Activated naive CD4-positive, alpha-beta T cell treated with anti-CD3 and anti-CD28 coated beads, Interleukin-2, amount 10 ng/mL, durations not matched to agents 7 days and 5 days (primary cell): ENCODE results near the gene HDDC3.

ENCODE experiments used
- CTCF ChIA-PET: fragments of 350-600 bp; sonication (Branson Sonifier 250); formaldehyde crosslinking; loops from one replicate; lab custom pipeline; 2021; ENCODE audit warnings: antibody characterized with exemption; lab: Charles Lee
- DNase-seq: peaks from one replicate; pipeline ENCODE4 v3.0.0-alpha.2; 2020
- H3K27ac Mint-ChIP-seq: one replicate; pipeline ENCODE4 v1.8.0; 2021; ENCODE audit warnings: mild to moderate bottlenecking, moderate library complexity, mixed read lengths
- H3K27me3 Mint-ChIP-seq: one replicate; pipeline ENCODE4 v1.8.0; 2021; ENCODE audit warnings: mild to moderate bottlenecking, mixed read lengths
- H3K36me3 Mint-ChIP-seq: one replicate; pipeline ENCODE4 v1.8.0; 2021; ENCODE audit warnings: mixed read lengths
- H3K4me1 Mint-ChIP-seq: one replicate; pipeline ENCODE4 v1.8.0; 2021; ENCODE audit warnings: mixed read lengths
- H3K4me3 Mint-ChIP-seq: one replicate; pipeline ENCODE4 v1.8.0; 2021; ENCODE audit warnings: mild to moderate bottlenecking, moderate library complexity, mixed read lengths
- H3K9me3 Mint-ChIP-seq: one replicate; pipeline ENCODE4 v1.8.0; 2021; ENCODE audit warnings: mixed read lengths

Gene HDDC3

GRCh38 chr15:90959028-90959595, 26.8 kb upstream of the HDDC3 start:
- no peaks in the 10 kb centered on the region for H3K27me3 Mint-ChIP-seq
- no peak overlapping the region for H3K27ac Mint-ChIP-seq
- H3K36me3 Mint-ChIP-seq: peaks cover 42% of the 10 kb centered on the region
- no peak overlapping the region for H3K4me3 Mint-ChIP-seq
- DNase-seq: no peak
- CTCF ChIA-PET: interaction anchor here (2.5 to 5.5 kb wide), 3 partner anchors 9 to 90 kb away, joined by 9 to 44 read pairs (median 31); no protein-coding TSS in a partner anchor
- peaks cover 20% of the 10 kb centered on the region for H3K4me1 Mint-ChIP-seq
- no peaks in the 10 kb centered on the region for H3K9me3 Mint-ChIP-seq

DNA sequence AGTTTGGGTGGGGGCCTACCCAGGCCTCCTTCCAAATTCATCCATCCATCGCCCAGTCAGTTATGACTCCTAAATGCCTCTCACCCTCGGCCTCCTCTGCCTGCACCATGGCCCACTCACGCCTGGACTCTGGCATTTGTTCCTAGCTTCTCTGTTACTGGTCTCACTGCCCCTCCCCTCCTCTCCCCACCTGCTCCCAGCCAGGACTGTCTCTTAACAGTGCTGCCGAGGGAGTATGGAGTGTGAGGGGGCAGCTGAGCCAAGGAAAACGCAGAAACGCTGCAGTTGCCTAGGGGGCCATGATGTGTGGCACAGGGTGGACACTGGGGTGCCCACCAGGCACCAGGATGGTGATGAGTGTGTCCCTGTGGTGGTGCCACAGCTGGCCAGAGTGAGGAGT, 25.4 kb upstream of the HDDC3 start:
- Mint-ChIP-seq H3K27ac (peak overlapping the region; percentile 67), H3K9me3 (no peaks in the 10 kb centered on the region), H3K4me1 (peaks cover 27% of the 10 kb centered on the region), H3K36me3 (peaks cover 46% of the 10 kb centered on the region), H3K4me3 (peak overlapping the region; percentile 68), H3K27me3 (no peaks in the 10 kb centered on the region)
- no peak for DNase-seq
- CTCF ChIA-PET: interaction anchor here (0.7 to 6.9 kb wide), 12 partner anchors 10 to 320 kb away, joined by 3 to 77 read pairs (median 6); partner anchors contain the start of genes HDDC3, MAN2A2, UNC45A and VPS33B

GRCh38 chr15:90957031-90957790, 24.9 kb upstream of the HDDC3 start:
- DNase-seq: no peak
- no peaks in the 10 kb centered on the region for H3K27me3 Mint-ChIP-seq
- CTCF ChIA-PET: interaction anchor here (0.7 to 6.9 kb wide), 22 partner anchors 9 to 319 kb away, joined by 3 to 77 read pairs (median 6); partner anchors contain the start of genes HDDC3, MAN2A2, UNC45A and VPS33B
- H3K4me3 Mint-ChIP-seq: peak overlapping the region; percentile 85
- H3K4me1 Mint-ChIP-seq: peaks cover 27% of the 10 kb centered on the region
- no peaks in the 10 kb centered on the region for H3K9me3 Mint-ChIP-seq
- peaks cover 45% of the 10 kb centered on the region for H3K36me3 Mint-ChIP-seq
- H3K27ac Mint-ChIP-seq: peak overlapping the region; percentile 67

DNA sequence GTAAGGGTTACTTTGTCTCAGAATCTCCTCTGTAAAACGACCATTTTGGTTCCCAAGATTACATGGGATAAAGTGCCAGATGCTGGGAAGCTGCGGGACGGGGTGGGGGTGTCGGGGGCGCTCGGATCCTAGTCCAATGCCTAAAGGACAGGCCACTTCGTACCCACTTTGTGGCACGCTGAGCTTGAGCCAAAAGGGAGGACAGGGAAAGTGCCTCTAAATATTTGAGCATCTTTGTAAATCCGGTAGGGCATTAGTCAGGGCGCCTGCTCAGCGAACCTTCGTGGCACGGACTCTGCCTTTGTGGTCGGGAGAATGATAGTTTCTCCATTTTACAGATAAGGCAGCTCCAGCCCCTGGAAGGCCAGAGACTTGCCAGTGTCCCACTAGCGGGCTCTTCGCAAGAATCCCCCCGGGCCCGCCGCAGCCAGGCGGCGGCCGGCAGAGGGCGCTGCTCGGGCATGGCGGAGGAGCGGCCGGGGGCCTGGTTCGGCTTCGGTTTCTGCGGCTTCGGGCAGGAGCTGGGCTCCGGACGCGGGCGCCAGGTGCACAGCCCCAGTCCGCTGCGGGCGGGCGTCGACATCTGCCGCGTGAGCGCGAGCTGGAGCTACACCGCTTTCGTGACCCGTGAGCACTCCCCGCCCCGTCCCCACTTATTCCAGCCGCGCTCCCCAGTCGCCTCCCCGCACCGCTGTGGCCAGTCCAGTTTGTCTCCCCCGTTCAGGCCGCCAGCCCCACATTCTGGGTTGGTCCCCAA, 24.1 kb upstream of the HDDC3 start:
- peak overlapping the region; percentile 96 for H3K27ac Mint-ChIP-seq
- H3K4me1 Mint-ChIP-seq: peaks cover 27% of the 10 kb centered on the region
- H3K27me3 Mint-ChIP-seq: no peaks in the 10 kb centered on the region
- H3K9me3 Mint-ChIP-seq: no peaks in the 10 kb centered on the region
- H3K4me3 Mint-ChIP-seq: peak overlapping the region; percentile 85
- DNase-seq: peak; percentile 79
- peaks cover 45% of the 10 kb centered on the region for H3K36me3 Mint-ChIP-seq
- CTCF ChIA-PET: interaction anchor here (0.5 to 6.9 kb wide), 23 partner anchors 10 to 315 kb away, joined by 3 to 77 read pairs (median 5); partner anchors contain the start of genes HDDC3, UNC45A and VPS33B

DNA sequence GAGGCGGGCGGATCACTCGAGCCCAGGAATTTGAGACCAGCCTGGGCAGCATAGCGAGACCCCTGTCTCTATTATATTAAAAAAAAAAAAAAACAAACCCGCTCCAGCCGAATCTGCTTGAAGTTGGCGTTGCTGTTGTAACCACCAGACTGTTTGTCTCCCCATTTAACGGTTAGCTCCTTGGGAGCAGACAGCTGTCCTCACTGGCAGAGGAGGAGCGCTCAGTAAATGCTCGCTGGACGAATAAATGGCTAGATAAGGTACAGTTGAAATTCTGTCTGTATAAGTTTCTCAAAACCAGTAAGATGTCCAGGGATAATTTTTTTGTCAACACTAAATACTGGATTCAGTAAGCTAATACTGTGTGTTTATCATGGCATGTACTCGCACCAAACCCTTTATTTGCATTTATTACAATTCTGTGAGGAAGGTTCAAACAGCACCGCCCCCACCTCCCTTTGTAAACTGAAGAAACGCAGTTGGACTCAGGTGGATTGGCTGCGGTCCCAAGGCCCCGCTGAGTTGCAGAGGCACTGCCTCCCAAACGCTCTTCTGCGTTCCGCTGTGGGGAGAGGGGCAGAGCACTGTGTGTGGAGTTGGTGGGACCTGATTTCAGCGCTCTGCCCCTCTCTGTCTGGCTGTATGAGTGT, 23.4 kb upstream of the HDDC3 start:
- Mint-ChIP-seq H3K4me3 (peak overlapping the region; percentile 85), H3K36me3 (peaks cover 41% of the 10 kb centered on the region), H3K9me3 (no peaks in the 10 kb centered on the region), H3K4me1 (peaks cover 27% of the 10 kb centered on the region), H3K27ac (peak overlapping the region; percentile 96), H3K27me3 (no peaks in the 10 kb centered on the region)
- no peak for DNase-seq
- CTCF ChIA-PET: interaction anchor here (0.5 to 6.9 kb wide), 20 partner anchors 11 to 316 kb away, joined by 3 to 77 read pairs (median 6); partner anchors contain the start of genes HDDC3, UNC45A and VPS33B

DNA sequence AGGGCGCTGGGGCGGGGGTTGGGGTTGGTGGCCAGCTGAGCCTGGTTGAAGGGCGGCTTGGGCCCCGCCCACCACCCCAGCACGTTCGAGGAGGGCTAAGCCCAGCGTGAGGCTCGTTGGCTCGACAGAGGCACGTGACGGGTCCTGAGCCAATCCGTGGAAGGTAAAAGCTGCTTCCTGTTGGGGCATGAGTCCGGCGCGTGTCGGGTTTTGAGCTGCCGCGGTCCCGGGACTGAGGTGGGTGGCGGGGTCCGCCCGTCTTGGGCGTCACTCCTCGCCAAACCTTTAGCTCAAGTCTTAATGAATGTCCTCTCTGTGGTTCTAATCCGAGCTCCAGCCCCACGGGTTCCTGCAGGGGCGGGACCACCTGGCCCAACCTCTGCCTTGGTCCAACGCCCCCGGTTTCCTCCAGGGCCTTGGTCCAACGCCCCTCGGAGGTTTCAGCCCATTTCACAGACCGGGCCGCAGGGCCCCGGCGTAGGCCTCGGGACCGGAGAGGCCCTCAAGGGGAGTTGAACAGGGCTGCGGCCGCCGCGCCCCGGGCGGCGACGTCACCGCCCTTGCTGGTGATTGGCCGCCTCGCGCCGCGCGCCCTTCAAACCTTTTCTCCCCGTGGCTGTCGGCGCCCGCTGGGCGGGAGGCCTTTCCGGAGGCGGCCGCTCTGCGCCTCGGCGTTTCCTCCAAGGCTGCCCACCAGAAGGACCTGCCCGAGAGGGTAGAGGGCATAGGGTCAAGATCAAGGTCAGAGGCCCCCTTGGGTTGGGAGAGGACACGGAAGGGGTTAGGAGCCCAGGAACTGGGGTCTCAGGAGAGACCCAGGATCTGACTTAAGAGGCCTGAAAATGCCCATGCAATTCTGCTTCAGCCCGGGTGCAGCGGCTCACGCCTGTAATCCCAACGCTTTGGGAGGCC, 22.6 kb upstream of the HDDC3 start, which contains the start of gene RCCD1:
Gene RCCD1 (plus strand): TSS at position 173 of the 912 bp plus-strand sequence. CDS start 1,851 bp downstream, outside the sequence.
- H3K36me3 Mint-ChIP-seq: peaks cover 38% of the 10 kb centered on the region
- H3K9me3 Mint-ChIP-seq: no peaks in the 10 kb centered on the region
- H3K27ac Mint-ChIP-seq: peak within 1 kb of the TSS; percentile 96
- peak within 1 kb of the TSS; percentile 85 for H3K4me3 Mint-ChIP-seq
- peak; percentile 96 for DNase-seq
- peaks cover 27% of the 10 kb centered on the region for H3K4me1 Mint-ChIP-seq
- CTCF ChIA-PET: interaction anchor here (0.6 to 6.9 kb wide), 10 partner anchors 11 to 1863 kb away, joined by 3 to 77 read pairs (median 7); partner anchors contain the start of genes HDDC3 and UNC45A
- H3K27me3 Mint-ChIP-seq: no peaks in the 10 kb centered on the region

- DNase-seq: no peak
- Mint-ChIP-seq H3K27ac (peak overlapping the region; percentile 96), H3K4me1 (peaks cover 27% of the 10 kb centered on the region), H3K9me3 (no peaks in the 10 kb centered on the region), H3K27me3 (no peaks in the 10 kb centered on the region), H3K36me3 (peaks cover 34% of the 10 kb centered on the region), H3K4me3 (peak overlapping the region; percentile 85)
- CTCF ChIA-PET: interaction anchor here (5.5 to 6.9 kb wide), 2 partner anchors 20 to 95 kb away, joined by 44 to 77 read pairs; partner anchors contain the start of genes HDDC3 and UNC45A
Observed at GRCh38 chr15:90953947-90954711, 21.8 kb upstream of the HDDC3 start.

- no peak for DNase-seq
- no peaks in the 10 kb centered on the region for H3K27me3 Mint-ChIP-seq
- peaks cover 41% of the 10 kb centered on the region for H3K36me3 Mint-ChIP-seq
- no peaks in the 10 kb centered on the region for H3K9me3 Mint-ChIP-seq
- no peak overlapping the region for H3K4me3 Mint-ChIP-seq
- peaks cover 27% of the 10 kb centered on the region for H3K4me1 Mint-ChIP-seq
- peak overlapping the region; percentile 29 for H3K27ac Mint-ChIP-seq
- CTCF ChIA-PET: interaction anchor here (6.9 kb wide), 1 partner anchor 19 kb away, joined by 77 read pairs; the partner anchor contains the start of genes HDDC3 and UNC45A
Observed at GRCh38 chr15:90952901-90953677, 20.7 kb upstream of the HDDC3 start.

DNA sequence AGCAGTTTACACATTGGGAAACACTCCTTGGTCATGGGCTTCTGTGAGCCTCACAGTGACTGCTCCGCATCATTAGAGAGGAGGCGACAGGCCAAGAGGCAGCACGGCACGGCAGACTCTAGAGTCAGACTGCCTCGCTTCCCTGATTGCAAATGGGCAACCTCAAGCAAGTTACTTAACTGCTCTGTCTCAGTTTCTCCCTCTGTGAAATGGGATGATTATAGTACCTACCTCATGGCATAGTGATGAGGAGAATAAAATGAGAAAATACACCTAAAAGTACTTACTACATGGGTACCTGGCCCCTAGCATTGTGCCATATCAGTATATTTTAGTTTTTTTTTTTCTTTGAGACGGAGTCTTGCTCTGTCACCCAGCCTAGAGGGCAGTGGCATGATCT, 18.3 kb upstream of the HDDC3 start:
- no peaks in the 10 kb centered on the region for H3K27me3 Mint-ChIP-seq
- no peaks in the 10 kb centered on the region for H3K9me3 Mint-ChIP-seq
- CTCF ChIA-PET: no interaction called here
- H3K4me3 Mint-ChIP-seq: no peak overlapping the region
- no peak for DNase-seq
- H3K4me1 Mint-ChIP-seq: peaks cover 12% of the 10 kb centered on the region
- no peak overlapping the region for H3K27ac Mint-ChIP-seq
- peaks cover 50% of the 10 kb centered on the region for H3K36me3 Mint-ChIP-seq

- DNase-seq: no peak
- peaks cover 11% of the 10 kb centered on the region for H3K4me1 Mint-ChIP-seq
- no peaks in the 10 kb centered on the region for H3K27me3 Mint-ChIP-seq
- no peak overlapping the region for H3K4me3 Mint-ChIP-seq
- no peak overlapping the region for H3K27ac Mint-ChIP-seq
- peaks cover 52% of the 10 kb centered on the region for H3K36me3 Mint-ChIP-seq
- no peaks in the 10 kb centered on the region for H3K9me3 Mint-ChIP-seq
- CTCF ChIA-PET: interaction anchor here (3.2 kb wide), 1 partner anchor 15 kb away, joined by 16 read pairs; the partner anchor contains the start of gene UNC45A
Observed at GRCh38 chr15:90949979-90950675, 17.8 kb upstream of the HDDC3 start.

DNA sequence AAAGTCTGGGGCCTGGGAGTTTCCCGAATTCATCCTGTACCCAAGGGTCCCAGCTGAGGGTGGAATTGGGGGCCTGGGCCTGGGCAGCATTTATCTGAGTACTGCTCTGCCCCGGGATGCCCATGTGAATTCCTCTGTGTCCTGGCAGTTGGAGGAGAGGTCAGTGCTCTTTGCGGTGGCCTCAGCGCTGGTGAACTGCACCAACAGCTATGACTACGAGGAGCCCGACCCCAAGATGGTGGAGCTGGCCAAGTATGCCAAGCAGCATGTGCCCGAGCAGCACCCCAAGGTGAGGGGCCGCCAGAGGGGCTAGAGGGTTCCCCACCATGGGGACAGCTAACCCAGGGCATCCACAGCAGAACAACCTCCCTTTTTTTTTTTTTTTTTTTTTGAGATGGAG, 16.2 kb upstream of the HDDC3 start:
- Mint-ChIP-seq H3K27ac (no peak overlapping the region), H3K4me1 (peaks cover 2% of the 10 kb centered on the region), H3K9me3 (no peaks in the 10 kb centered on the region), H3K36me3 (peaks cover 55% of the 10 kb centered on the region), H3K4me3 (no peak overlapping the region), H3K27me3 (no peaks in the 10 kb centered on the region)
- CTCF ChIA-PET: interaction anchor here (1.1 to 3.2 kb wide), 3 partner anchors 14 to 101 kb away, joined by 3 to 16 read pairs (median 5); partner anchors contain the start of genes HDDC3 and UNC45A
- no peak for DNase-seq
